BE2C (cell line): Measurements from ENCODE around the gene PLAU.
A peak's percentile ranks its signal among the peaks of the same experiment; 100 is the strongest.

ENCODE experiments used
- DNase-seq: peaks from one replicate; pipeline ENCODE4 v3.0.0-alpha.2; 2020
- H3K27me3 ChIP-seq: fragments of 250-450 bp; sonication (Bioruptor Pico); 2 replicates; pipeline ENCODE4 v1.5.1; 2020; ENCODE audit warnings: mild to moderate bottlenecking
- H3K36me3 ChIP-seq: fragments of 250-450 bp; sonication (Bioruptor Pico); 2 replicates; pipeline ENCODE4 v1.5.1; 2020; ENCODE audit warnings: mild to moderate bottlenecking
- H3K4me1 ChIP-seq: fragments of 250-450 bp; sonication (Bioruptor Pico); 2 replicates; pipeline ENCODE4 v1.5.1; 2020
- H3K4me3 ChIP-seq: 2 replicates; pipeline ENCODE4 v1.5.1; 2011; ENCODE audit warnings: low read depth, low read length
- H3K9me3 ChIP-seq: fragments of 250-450 bp; sonication (Bioruptor Pico); 2 replicates; pipeline ENCODE4 v1.5.1; 2020
- TF ChIP-seq, protein P1 (sequence below): IDR thresholded peaks from 2 replicates; pipeline ENCODE4 v1.5.1; 2012; ENCODE audit warnings: mild to moderate bottlenecking, low read depth, low read length

Gene PLAU

GRCh38 chr10:73965890-73966768 is 55.2 kb downstream of the PLAU start:
- no peaks in the 10 kb centered on the region for H3K9me3 ChIP-seq
- TF ChIP-seq, protein P1, sequence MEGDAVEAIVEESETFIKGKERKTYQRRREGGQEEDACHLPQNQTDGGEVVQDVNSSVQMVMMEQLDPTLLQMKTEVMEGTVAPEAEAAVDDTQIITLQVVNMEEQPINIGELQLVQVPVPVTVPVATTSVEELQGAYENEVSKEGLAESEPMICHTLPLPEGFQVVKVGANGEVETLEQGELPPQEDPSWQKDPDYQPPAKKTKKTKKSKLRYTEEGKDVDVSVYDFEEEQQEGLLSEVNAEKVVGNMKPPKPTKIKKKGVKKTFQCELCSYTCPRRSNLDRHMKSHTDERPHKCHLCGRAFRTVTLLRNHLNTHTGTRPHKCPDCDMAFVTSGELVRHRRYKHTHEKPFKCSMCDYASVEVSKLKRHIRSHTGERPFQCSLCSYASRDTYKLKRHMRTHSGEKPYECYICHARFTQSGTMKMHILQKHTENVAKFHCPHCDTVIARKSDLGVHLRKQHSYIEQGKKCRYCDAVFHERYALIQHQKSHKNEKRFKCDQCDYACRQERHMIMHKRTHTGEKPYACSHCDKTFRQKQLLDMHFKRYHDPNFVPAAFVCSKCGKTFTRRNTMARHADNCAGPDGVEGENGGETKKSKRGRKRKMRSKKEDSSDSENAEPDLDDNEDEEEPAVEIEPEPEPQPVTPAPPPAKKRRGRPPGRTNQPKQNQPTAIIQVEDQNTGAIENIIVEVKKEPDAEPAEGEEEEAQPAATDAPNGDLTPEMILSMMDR: no peak
- no peaks in the 10 kb centered on the region for H3K36me3 ChIP-seq
- DNase-seq: peak; percentile 51
- H3K27me3 ChIP-seq: no peaks in the 10 kb centered on the region
- no peaks in the 10 kb centered on the region for H3K4me1 ChIP-seq
- H3K4me3 ChIP-seq: no peak overlapping the region

- no peaks in the 10 kb centered on the region for H3K27me3 ChIP-seq
- TF ChIP-seq, protein P1: no peak
- no peak overlapping the region for H3K4me3 ChIP-seq
- H3K9me3 ChIP-seq: no peaks in the 10 kb centered on the region
- no peaks in the 10 kb centered on the region for H3K4me1 ChIP-seq
- no peak for DNase-seq
- H3K36me3 ChIP-seq: no peaks in the 10 kb centered on the region
Observed at GRCh38 chr10:73967022-73967429, 56.1 kb downstream of the PLAU start.
